ENCODE data around the gene HIGD2A.

DNA sequence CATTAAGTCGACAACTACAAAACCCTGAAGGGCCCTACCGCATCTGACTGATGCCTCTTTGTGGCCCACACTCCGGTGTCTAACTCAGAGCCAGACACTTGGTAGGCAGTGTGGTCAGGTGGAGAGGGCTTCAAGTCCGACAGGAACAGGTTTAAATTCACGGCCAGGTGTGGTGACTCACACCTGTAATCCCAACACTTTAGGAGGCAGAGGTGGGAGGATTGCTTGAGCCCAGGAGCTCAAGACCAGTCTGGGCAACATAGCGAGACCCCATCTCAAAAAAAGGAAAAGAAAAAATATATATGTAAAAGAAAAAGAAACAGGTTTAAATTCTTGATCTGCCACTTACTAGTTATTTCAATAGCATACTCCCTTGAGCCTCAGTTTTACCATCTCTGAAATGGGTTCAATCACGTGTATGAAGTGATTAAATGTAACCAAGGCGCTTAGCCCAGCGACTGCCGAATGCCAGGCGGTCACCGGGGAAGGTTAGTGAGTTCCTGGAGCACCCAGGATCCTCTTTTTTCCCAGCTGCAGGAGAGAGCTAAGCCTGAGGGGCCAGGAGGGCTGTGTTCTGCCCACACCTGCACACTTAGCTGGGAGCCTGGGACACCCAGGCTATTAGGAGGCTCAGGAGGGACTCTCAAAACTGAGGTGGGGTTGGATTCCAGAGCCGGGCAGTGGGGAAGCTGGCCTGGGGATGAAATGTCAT lies 26.8 kb downstream of the HIGD2A start:
- no peak for TF ChIP-seq YY1 (IDR thresholded peaks at IDR 0.05)
- TF ChIP-seq CTCF (IDR thresholded peaks at IDR 0.05; ENCODE audit: low read depth, low read length, missing input control), result no peak
- TF ChIP-seq ATF3 (IDR thresholded peaks at IDR 0.05), result no peak
- TF ChIP-seq JUND (IDR thresholded peaks at IDR 0.05), result no peak
- TF ChIP-seq MAX (IDR thresholded peaks at IDR 0.05), result no peak
- no peak for TF ChIP-seq REST (IDR thresholded peaks at IDR 0.05)
- TF ChIP-seq EGR1 (IDR thresholded peaks at IDR 0.05; ENCODE audit: low read depth in 2 of 2), result no peak
- TF ChIP-seq TAF1 (conservative IDR thresholded peaks at IDR 0.05), result no peak

Data from liver (tissue), 3 donors.